22Rv1 (cell line): Measurements from ENCODE around the gene DENND5A.
"Not testable (repeated sequence)": the region's sequence is repeated elsewhere in the genome, so short reads cannot be mapped to it uniquely, and the experiment has no call there.

ENCODE experiments used
- H3K27ac ChIP-seq: fragments of 450-650 bp; 2 replicates; pipeline ENCODE4 v1.5.1; 2017
- ZFX ChIP-seq: fragments of 450-650 bp; IDR thresholded peaks from 2 replicates; pipeline ENCODE4 v1.6.1; 2017; ENCODE audit warnings: antibody characterized with exemption, borderline replicate concordance
- TF ChIP-seq, protein P1 (sequence below): fragments of 450-650 bp; IDR thresholded peaks from 2 replicates; pipeline ENCODE4 v1.5.1; 2017; ENCODE audit warnings: mild to moderate bottlenecking

Gene DENND5A

DNA sequence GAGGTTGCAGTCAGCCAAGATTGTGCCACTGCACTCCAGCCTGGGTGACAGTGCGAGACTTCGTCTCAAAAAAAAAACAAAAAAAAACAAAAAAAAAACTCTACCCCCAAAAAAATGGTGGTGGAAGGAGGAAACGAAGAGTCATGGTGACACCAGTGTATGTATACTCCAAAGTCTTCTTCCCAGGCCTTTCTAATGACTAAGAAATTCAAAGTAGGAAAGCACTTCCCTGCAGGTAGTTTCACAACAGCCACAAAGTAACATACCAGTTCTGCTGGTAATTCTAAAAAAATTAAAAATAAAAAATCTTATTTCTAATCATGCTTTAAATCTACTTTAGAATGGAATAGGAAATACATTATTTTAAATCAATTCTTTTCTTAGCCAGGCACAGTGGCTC, 72.6 kb downstream of the DENND5A start:
- TF ChIP-seq, protein P1, sequence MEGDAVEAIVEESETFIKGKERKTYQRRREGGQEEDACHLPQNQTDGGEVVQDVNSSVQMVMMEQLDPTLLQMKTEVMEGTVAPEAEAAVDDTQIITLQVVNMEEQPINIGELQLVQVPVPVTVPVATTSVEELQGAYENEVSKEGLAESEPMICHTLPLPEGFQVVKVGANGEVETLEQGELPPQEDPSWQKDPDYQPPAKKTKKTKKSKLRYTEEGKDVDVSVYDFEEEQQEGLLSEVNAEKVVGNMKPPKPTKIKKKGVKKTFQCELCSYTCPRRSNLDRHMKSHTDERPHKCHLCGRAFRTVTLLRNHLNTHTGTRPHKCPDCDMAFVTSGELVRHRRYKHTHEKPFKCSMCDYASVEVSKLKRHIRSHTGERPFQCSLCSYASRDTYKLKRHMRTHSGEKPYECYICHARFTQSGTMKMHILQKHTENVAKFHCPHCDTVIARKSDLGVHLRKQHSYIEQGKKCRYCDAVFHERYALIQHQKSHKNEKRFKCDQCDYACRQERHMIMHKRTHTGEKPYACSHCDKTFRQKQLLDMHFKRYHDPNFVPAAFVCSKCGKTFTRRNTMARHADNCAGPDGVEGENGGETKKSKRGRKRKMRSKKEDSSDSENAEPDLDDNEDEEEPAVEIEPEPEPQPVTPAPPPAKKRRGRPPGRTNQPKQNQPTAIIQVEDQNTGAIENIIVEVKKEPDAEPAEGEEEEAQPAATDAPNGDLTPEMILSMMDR: no peak
- TF ChIP-seq ZFX: no peak
- H3K27ac ChIP-seq: no peak overlapping the region

DNA sequence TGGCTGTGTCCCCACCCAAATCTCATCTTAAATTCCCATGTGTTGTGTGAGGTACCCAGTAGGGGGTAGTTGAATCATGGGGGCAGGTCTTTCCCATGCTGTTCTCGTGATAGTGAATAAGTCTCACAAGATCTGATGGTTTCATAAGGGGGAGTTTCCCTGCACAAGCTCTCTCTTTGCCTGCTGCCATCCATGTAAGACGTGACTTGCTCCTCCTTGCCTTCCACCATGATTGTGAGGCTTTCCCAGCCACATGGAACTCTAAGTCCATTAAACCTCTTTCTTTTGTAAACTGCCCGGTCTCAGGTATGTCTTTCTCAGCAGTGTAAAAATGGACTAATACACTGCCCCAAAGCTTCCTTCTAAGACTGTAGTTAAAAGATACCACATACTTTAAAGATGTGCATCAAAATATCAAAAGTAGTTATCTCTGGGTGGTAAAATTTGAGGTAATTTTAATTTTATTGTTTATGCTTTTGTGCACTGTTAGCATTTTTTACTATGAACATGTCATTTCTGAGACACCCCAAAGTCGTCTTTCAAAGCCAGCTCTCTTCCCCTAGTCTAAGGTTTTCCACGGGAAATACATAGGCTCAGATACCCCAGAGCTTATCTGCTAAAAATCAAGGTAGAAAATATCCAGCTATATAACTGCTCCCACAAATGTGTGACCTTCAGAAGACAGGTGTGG, 74.7 kb downstream of the DENND5A start:
- not testable (repeated sequence) for H3K27ac ChIP-seq

DNA sequence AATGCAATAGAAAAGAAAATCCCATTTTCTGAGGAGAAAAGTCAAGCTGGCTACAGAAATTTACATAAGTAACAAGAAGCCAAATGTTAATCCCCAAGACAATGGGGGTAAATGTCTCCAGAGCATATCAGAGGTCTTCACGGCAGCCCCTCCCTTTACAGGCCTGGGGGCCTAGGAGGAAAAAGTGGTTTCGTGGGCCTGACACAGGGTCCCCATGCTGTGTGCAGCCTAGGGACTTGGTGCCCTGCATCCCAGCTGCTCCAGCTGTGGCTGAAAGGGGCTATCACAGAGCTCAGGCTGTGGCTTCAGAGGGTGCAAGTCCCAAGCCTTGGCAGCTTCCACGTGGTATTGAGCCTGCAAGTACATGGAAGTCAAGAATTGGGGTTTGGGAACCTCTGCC, 76.3 kb downstream of the DENND5A start:
- H3K27ac ChIP-seq: not testable (repeated sequence)

DNA sequence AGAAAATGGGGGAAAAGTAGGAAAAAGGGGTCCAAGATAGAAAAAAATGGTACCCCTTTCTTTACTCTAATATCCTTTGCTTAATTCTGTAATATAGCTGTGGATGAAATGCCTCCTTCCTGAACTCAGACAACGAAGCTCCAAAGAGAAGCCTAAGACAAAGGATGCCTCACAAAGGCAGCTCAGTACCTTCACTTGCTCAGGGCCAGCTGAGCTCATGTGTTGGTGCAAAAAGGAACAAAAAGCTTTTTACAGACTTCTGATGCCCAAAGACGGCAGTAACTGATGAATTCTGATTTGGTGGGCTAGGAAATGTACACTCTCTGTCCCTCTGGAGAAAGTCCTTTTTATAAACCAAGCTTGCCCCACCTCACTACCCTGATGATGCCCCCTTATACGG, 77.5 kb downstream of the DENND5A start:
- H3K27ac ChIP-seq: no peak overlapping the region
- TF ChIP-seq, protein P1: no peak
- TF ChIP-seq ZFX: no peak

DNA sequence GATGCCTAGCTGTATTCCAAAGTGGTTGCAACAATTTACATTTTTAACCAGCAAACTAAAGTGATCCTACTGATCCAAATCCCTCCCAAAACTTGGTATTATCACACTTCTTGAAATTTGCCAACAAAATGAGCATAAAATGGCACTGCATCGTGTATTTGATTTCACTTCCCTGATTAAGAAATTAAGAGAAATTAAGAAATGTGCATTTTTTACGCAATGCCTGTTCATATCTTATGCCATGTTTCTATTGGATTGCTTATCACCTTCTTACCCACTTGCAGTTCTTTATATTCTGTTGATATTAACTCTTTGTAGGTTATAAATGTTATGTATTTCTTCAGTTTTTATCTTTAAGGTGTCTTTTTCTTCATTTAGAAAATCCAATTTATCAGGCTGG, 80.6 kb downstream of the DENND5A start:
- H3K27ac ChIP-seq: no peak overlapping the region
- TF ChIP-seq ZFX: no peak
- TF ChIP-seq, protein P1: no peak

DNA sequence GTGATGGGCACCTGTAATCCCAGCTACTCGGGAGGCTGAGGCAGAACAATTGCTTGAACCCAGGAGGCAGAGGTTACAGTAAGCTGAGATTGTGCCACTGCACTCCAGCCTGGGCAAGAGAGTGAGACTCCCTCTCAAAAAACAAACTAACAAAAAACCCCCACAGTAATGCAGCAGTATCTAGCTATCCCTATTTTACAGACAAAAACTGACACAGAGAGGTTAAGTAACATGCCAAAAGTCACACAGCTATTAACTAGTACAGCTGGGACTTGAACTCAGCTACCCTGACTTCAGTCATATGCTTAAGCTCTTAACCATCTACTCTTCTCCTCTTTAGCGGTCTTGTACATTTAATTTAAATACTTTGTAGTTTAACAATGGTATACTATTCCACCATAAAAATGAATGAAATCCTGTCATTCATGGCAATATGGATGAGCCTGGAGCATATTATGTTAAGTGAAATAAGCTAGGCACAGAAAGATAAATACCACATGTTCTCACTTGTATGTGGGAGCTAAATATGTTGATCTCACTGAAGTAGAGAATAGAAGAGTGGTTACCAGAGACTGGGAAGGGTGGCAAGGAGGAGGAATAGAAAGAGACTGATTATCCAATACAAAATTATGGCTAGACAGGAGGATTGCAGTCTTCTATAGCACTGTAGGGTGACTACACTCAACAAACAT, 82.8 kb downstream of the DENND5A start:
- no peak for TF ChIP-seq ZFX
- TF ChIP-seq, protein P1: no peak

DNA sequence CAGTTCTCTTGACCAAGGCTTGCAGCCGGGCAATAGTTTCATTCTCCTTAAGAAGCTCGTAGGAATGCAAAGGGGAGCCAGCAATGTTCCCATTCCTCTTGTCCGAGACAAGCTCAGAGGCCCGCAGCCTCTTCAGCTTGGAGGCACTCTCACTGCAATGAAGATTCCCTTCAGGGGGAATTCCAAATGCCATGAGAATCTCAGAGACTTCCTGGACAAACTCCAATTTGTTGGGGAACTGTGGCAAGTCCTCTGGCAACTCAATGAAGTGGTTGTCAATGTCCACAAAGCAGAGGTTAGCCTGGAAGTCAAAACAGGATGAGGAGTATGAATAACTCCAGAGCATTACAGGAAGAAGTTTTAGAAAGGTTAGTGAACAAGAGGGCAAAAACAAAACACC, 84.4 kb downstream of the DENND5A start:
- no peak overlapping the region for H3K27ac ChIP-seq
- TF ChIP-seq, protein P1: no peak
- no peak for TF ChIP-seq ZFX

More for the DNA sequence above, 82.8 kb downstream of the DENND5A start:
- H3K27ac ChIP-seq: no peak overlapping the region

DNA sequence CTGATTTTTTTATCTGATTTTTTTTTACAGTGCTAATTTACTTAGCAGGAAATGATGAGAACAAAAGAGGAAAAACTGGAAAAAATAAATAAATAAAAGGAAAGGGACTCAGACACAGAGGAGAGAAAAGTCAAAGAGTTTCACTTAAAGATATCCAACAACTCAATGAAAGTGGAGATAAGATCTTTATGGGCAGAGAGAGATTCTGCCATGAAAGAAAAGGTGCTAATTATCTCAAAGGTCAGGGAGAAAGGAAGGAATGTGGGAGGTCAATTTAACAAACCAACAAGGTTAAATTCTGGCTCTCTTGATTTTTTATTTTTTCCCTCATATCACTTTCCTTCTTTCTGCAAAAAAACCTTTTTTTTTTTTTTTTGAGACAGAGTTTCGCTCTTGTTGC, 86.0 kb downstream of the DENND5A start:
- TF ChIP-seq, protein P1: no peak
- no peak for TF ChIP-seq ZFX
- no peak overlapping the region for H3K27ac ChIP-seq
